Natural killer cell (primary cell): ENCODE results near the gene SEPTIN6. TPM values are rescaled to one million over a fixed set of nuclear protein-coding genes. Genes with fewer than 3 reads are reported as not detected.

ENCODE experiments used
- ATAC-seq, 3 donors: fragments of 150-1000 bp in 2 of 3; fragments of 200-7000 bp in 1 of 3; cut with Tn5 transposase; 1 replicate in 1 of 3; 2 replicates in 2 of 3; pipeline ENCODE4 v1.10.0; 2021; ENCODE audit warnings: mild to moderate bottlenecking in 2 of 3, moderate library complexity in 2 of 3
- DNase-seq, 2 donors: peaks; one replicate each; pipeline versions ENCODE4 v3.0.0 to v3.0.0-alpha.2; 2013 to 2021; ENCODE audit warnings: mixed read lengths in 1 of 2
- H3K27ac ChIP-seq: one replicate; pipeline ENCODE4 v1.5.1; 2013; ENCODE audit warnings: mild to moderate bottlenecking, low read length
- H3K27me3 ChIP-seq: one replicate; pipeline ENCODE4 v1.6.1; 2013; ENCODE audit warnings: low read length; ENCODE audit not compliant: control insufficient read depth, insufficient read depth
- H3K36me3 ChIP-seq: one replicate; pipeline ENCODE4 v1.6.1; 2013; ENCODE audit warnings: low read length; ENCODE audit not compliant: control insufficient read depth, insufficient read depth
- H3K4me1 ChIP-seq: one replicate; pipeline ENCODE4 v1.6.1; 2013; ENCODE audit warnings: low read length; ENCODE audit not compliant: control insufficient read depth, insufficient read depth
- H3K4me3 ChIP-seq: one replicate; pipeline ENCODE4 v1.5.1; 2013; ENCODE audit warnings: low read length
- H3K9me3 ChIP-seq: one replicate; pipeline ENCODE4 v1.6.1; 2013; ENCODE audit warnings: low read length; ENCODE audit not compliant: control insufficient read depth, insufficient read depth
- H3K27ac Mint-ChIP-seq, 2 donors: one replicate each; pipeline ENCODE4 v1.8.0; 2022; ENCODE audit warnings: mild to moderate bottlenecking in 2 of 2, mixed read lengths in 2 of 2, moderate library complexity in 1 of 2
- H3K27me3 Mint-ChIP-seq, 2 donors: one replicate each; pipeline ENCODE4 v1.8.0; 2022; ENCODE audit warnings: low read depth in 2 of 2, mixed read lengths in 2 of 2
- H3K36me3 Mint-ChIP-seq: one replicate; pipeline ENCODE4 v1.8.0; 2022; ENCODE audit warnings: mixed read lengths
- H3K4me1 Mint-ChIP-seq, 2 donors: one replicate each; pipeline ENCODE4 v1.8.0; 2022; ENCODE audit warnings: mixed read lengths in 2 of 2
- H3K4me3 Mint-ChIP-seq: one replicate; pipeline ENCODE4 v1.8.0; 2022; ENCODE audit warnings: mild to moderate bottlenecking, moderate library complexity, mixed read lengths
- H3K9me3 Mint-ChIP-seq, 2 donors: one replicate each; pipeline ENCODE4 v1.8.0; 2022; ENCODE audit warnings: mixed read lengths in 2 of 2
- WGBS: methylation state at CpG from one replicate; pipeline ENCODE4 v1.1.7; 2013; ENCODE audit warnings: missing lambda C conversion rate; ENCODE audit not compliant: insufficient coverage; 5-methylcytosine and 5-hydroxymethylcytosine counted together
- intact Hi-C: fragments of 100-400 bp; cut with micrococcal nuclease; formaldehyde crosslinking; loops from one replicate; pipeline ENCODE4 v1.14.2; 2022
- total RNA-seq, 4 donors: library from RNA; stranded (reverse); fragments of 120-200 nt in 1 of 4; gene quantifications; one replicate each; pipeline versions ENCODE4 v1.2.3 to v1.2.4, GENCODE V29; 2013 to 2022
- TF ChIP-seq, protein P1 (sequence below): fragments of 200-600 bp; IDR thresholded peaks from one replicate; pipeline ENCODE4 v1.8.0; 2022; ENCODE audit warnings: antibody characterized with exemption

SEPTIN6 gene
- 100 to 1,000 TPM; 138 to 202 (median 158) TPM for total RNA-seq
- total RNA-seq (2013): 194 TPM

GRCh38 chrX:119693040-119693995 lies at the start of gene SEPTIN6:
Gene SEPTIN6 (minus strand): TSS chrX:119693168. CDS start chrX:119693105, 63 bp downstream.
- Histone ChIP-seq H3K27ac (peak within 1 kb of the TSS; percentile 75), H3K4me1 (peaks cover 46% of the 10 kb centered on the region), H3K27me3 (no peaks in the 10 kb centered on the region), H3K9me3 (no peaks in the 10 kb centered on the region), H3K4me3 (peak within 1 kb of the TSS; percentile 68), H3K36me3 (no peaks in the 10 kb centered on the region)
- TF ChIP-seq, protein P1, sequence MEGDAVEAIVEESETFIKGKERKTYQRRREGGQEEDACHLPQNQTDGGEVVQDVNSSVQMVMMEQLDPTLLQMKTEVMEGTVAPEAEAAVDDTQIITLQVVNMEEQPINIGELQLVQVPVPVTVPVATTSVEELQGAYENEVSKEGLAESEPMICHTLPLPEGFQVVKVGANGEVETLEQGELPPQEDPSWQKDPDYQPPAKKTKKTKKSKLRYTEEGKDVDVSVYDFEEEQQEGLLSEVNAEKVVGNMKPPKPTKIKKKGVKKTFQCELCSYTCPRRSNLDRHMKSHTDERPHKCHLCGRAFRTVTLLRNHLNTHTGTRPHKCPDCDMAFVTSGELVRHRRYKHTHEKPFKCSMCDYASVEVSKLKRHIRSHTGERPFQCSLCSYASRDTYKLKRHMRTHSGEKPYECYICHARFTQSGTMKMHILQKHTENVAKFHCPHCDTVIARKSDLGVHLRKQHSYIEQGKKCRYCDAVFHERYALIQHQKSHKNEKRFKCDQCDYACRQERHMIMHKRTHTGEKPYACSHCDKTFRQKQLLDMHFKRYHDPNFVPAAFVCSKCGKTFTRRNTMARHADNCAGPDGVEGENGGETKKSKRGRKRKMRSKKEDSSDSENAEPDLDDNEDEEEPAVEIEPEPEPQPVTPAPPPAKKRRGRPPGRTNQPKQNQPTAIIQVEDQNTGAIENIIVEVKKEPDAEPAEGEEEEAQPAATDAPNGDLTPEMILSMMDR: no peak
- no peaks in the 10 kb centered on the region for H3K9me3 Mint-ChIP-seq
- H3K27me3 Mint-ChIP-seq: no peaks in the 10 kb centered on the region
- H3K27ac Mint-ChIP-seq: peak within 1 kb of the TSS; percentile 96 to 98
- WGBS: under 1% methylated on average over 40 of the region's 59 CpGs
- H3K4me1 Mint-ChIP-seq: peaks cover 26 to 47% of the 10 kb centered on the region in 2 donors
- DNase-seq (peak; percentile 78 to 88), ATAC-seq (peak; percentile 62 to 86 (median 73))
- intact Hi-C loops: loop anchor here (2.0 to 5.0 kb wide), 2 partner anchors 15 to 46 kb away; no protein-coding TSS in a partner anchor
- no peaks in the 10 kb centered on the region for H3K36me3 Mint-ChIP-seq
- peak within 1 kb of the TSS; percentile 95 for H3K4me3 Mint-ChIP-seq

DNA sequence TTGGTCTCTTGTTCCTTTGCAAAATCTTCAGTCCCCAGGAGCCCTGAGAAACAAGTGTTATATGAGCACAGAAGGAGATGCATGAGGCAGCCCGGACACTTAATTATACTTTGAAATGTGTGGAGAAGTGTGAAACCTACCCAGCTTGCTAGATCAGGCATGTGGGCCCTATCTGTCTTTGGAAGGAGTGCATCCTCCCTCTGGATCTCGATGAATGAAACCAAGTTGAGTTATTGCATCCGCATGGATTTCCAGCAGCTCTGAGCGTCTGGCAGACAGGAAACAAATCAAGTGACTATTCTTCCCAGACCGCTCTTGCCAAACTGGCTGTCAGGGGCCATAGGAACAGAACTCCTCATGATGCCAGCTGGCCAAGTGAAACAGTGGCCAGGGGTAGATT lies 45.8 kb upstream of the SEPTIN6 start:
- intact Hi-C loops: no loop called here
- H3K4me1 Mint-ChIP-seq: no peaks in the 10 kb centered on the region
- no peaks in the 10 kb centered on the region for H3K4me1 ChIP-seq
- DNase-seq (no peak), ATAC-seq (no peak)
- H3K4me3 Mint-ChIP-seq: no peak overlapping the region
- no peaks in the 10 kb centered on the region for H3K36me3 Mint-ChIP-seq
- H3K27ac Mint-ChIP-seq: no peak overlapping the region
- H3K9me3 Mint-ChIP-seq: no peaks in the 10 kb centered on the region
- no peak overlapping the region for H3K4me3 ChIP-seq
- no peak overlapping the region for H3K27ac ChIP-seq
- TF ChIP-seq, protein P1: no peak
- 83% methylated on average over 5 of the region's 5 CpGs for WGBS
- H3K36me3 ChIP-seq: no peaks in the 10 kb centered on the region
- H3K27me3 Mint-ChIP-seq: no peaks in the 10 kb centered on the region
- no peaks in the 10 kb centered on the region for H3K27me3 ChIP-seq
- no peaks in the 10 kb centered on the region for H3K9me3 ChIP-seq

DNA sequence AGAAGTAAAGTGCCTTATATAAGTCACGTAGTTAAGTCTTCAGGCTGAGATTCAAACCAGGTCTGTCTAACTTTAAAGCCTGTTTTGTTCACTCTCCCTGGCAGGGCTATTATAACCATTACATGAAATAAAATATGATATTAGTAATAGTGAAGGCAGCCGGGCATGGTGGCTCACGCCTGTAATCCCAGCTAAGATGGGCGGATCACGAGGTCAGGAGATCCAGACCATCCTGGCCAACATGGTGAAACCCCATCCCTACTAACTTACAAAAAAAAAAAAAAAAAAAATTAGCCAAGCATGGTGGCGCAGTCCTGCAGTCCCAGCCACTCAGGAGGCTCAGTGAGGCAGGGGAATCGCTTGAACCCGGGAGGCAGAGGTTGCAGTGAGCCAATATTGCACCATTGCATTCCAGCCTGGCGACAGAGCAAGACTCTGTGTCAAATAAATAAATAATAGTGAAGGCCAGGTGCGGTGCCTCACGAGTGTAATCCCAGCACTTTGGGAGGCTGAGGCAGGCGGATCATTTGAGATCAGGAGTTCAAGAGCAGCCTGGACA lies 43.3 kb upstream of the SEPTIN6 start:
- WGBS: 90% methylated on average over 5 of the region's 12 CpGs
- ATAC-seq: no peak
- TF ChIP-seq, protein P1: no peak
- no peaks in the 10 kb centered on the region for H3K27me3 ChIP-seq
- no peaks in the 10 kb centered on the region for H3K9me3 Mint-ChIP-seq
- no peak overlapping the region for H3K27ac ChIP-seq
- no peak overlapping the region for H3K4me3 ChIP-seq
- no peaks in the 10 kb centered on the region for H3K36me3 Mint-ChIP-seq
- no peak for DNase-seq
- H3K4me1 ChIP-seq: no peaks in the 10 kb centered on the region
- no peaks in the 10 kb centered on the region for H3K27me3 Mint-ChIP-seq
- H3K9me3 ChIP-seq: no peaks in the 10 kb centered on the region
- no peak overlapping the region for H3K27ac Mint-ChIP-seq
- intact Hi-C loops: no loop called here
- H3K4me1 Mint-ChIP-seq: no peaks in the 10 kb centered on the region
- no peaks in the 10 kb centered on the region for H3K36me3 ChIP-seq
- no peak overlapping the region for H3K4me3 Mint-ChIP-seq
